NCI-H460 (cell line): Measurements from ENCODE around the gene SLC2A9. TPM values are rescaled to one million over a fixed set of nuclear protein-coding genes. Genes with fewer than 3 reads are reported as not detected.
"Not testable (repeated sequence)": the region's sequence is repeated elsewhere in the genome, so short reads cannot be mapped to it uniquely, and the experiment has no call there.

Experiments
- DNase-seq: peaks from one replicate; pipeline ENCODE4 v3.0.0-alpha.2; 2016; ENCODE audit warnings: low read depth; ENCODE audit errors: extremely low read depth
- total RNA-seq: library from RNA; depleted of rRNA; stranded (reverse); fragments of >200 nt; shearing (Covaris generic); gene quantifications from 2 replicates; pipeline ENCODE4 v1.2.3, GENCODE V29; 2014

Gene SLC2A9
- total RNA-seq, 1 experiment from 2014 or later = not detected

DNA sequence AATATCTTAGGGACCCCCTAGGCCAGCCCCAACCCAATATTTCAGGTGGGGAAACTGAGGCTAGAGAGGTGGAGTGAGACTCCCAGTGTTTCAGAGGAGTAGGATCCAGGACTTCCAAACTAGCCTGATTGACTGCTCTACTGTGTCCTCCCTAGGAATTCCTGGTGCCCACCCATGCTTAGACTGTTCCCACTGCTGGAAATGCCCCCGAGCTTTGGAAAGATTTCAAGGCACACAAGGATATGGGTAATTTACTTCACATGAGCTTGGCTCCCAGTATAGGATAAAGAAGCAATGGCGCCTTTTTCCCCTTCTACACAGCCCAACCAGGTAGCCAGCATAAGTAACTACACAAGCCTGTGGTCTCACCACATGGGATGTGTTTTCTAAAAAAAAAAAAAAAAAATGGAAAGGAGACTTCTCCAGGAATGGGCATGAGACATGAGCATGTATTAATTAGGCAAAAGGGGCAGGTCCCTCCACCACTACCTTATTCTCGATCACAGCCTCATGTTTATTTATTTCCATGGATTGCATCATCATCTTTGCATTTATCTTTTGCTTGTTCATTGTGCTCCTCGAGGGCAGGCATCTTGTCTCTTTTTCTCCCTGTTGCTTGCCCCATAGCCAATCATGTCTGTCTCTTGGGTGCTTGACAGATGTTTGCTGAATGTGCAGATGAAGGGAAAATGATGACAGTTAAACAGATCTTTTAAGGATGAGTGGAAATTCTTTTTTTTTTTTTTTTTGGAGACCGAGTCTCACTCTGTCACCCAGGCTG, 173.1 kb downstream of the SLC2A9 start:
- no peak for DNase-seq

DNA sequence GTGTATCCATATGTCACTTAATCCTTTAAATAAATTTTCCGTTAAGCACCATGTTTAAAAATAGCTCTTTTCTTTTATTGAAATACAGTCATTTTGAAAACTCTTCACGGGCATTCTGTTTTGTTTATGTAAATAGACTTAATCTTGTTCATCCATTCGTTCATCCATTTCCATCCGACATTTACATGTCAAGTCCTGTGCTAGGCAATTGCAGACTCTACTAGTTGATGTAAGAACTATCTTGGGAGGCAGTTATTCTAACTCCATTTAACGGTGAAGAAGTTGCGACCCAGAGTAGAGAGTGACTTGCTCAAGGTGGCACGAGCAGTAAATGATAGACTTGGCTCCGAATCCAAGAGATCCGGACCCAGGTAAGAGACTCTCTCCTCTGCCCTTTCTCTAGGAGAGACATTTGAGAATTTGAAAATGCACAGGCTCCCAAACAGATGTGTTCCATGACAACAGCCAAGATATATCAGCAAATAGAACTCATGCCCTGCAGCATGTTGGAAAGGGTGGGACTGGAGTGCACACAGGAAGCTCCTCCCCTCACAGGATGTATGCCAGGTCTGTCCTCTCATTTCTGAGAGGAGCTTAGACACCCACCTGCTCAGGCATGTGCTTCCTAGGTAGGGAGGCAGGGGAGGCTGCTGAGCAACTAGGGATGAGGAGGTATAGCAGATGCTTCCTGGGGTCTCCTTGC, 175.4 kb downstream of the SLC2A9 start:
- DNase-seq = no peak

DNA sequence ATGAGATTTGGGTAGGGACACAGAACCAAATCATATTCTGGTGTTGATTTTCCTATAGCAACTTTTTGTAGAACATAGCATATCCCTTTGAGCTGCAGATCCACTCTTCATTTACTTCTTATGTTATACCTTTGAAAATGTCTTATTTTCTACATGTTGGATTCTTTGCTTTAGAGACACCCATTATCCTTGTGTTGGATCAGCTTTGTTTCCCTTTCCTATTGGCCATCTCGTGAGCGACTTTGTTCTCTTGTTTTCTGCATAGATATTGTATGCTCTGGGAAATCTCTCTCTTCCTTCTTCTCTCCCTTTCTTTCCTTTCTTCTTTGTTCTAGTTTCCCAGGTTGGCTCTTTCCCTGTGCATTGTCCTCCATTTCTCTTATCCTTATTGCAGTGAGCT, 180.2 kb downstream of the SLC2A9 start:
- DNase-seq = no peak

DNA sequence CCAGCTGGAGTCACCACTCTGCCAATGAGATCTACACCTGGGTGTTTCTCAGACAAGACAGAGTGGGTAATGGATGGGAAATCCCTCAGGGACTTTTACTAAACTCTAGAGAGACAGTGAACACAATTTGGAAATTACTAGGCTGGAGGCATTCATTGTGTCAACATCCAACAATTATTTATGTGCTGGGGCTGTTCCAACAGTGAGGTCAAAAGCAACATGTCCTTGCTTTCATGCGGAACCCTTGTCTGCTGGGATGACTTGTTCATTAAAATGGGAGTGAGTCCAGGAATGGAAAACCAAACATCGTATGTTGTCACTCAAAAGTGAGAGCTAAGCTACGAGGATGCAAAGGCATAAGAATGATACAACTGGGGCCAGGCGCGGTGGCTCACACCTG, 185.9 kb downstream of the SLC2A9 start:
- no peak for DNase-seq

DNA sequence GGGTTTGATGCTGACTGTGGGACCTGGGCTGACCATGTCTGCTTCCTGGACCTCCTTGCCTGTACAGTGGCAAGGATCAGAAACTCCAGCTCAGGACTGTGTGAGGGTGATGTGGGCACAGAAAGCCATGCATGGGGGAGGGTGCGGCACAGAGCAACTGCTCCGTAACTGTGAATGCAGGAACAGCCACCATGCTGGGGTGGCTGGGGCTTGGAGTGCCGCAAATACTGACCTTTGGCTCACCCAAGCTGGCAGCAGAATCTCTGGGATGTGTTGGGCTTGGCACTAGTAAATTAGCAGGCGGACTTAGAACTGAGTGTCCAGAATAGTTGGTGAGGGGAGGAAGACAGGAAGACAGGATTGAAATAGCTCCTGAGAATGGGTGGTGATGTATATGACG, 187.9 kb downstream of the SLC2A9 start:
- no peak for DNase-seq

DNA sequence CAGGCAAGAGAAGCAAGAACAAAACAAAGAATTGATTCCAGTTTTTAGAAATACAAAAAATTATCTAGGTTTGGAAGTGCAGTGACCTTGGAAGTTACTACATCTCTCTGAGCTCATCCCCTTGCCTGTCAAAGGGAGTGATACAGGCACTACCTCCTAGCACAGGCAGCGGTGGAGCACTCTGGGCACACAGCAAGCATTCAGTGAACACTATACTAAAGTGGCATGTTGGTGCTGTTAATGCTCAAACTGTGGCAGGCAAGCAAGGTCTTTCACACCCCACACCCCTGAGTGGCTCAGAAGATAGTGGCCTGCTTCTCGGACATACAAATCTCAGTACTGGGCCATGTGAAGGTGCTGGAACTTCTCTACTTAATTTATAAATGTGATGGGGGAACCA, 188.7 kb downstream of the SLC2A9 start:
- no peak for DNase-seq

DNA sequence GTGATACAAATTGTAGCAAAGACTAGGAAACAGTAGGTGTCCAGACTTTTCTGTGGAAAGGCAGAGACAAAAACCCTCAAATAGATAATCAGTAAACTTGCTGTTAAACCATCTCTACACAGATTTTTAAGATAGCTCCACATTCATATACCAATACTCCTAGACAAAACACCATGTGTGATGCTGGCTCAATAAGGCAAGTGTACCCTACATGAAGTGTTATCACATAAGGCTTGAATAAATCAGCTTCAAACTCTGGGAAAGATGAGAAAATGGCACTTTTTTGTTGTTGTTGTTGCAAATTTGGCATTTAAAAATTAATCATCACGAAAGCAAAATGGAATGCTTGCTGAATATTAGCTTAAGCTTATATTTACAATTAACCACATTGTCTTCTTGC, 194.7 kb downstream of the SLC2A9 start:
- DNase-seq = no peak

DNA sequence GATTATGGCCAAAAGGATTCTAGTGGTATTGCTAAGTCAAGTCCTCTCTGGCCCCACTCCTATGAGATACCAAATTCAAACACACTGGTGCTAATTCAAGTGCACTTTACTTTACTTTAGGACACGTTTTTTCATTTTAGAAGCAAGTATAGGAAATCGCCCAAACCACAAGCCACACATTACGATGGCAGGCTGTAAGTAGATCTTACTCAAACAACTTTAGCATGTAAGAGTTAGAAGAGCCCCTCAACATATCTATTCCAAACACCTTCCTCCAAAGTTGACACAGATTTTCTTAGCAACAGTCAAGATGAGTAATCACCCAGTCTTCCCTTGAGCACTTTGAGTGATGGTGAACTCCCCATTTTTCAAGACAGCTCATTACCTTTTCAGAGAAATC, 196.2 kb downstream of the SLC2A9 start:
- no peak for DNase-seq

DNA sequence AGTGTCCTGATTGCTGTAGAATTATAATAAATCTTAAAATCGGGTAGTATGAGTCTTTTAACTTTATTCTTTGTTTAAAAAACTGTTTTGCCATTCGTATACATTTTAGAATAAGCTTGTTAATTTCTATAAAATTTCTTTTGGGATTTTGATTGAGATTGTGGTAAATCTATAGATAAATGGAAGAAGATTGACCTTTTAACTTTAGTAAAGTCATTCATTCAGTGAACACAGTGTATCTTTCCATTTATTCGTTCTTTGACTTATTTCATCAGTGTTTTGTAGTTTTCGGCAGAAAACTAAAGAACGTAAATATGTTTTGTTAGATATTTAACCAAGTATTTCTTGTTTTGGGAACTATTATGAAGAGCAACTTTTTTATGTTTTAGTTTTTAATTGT, 201.0 kb downstream of the SLC2A9 start:
- no peak for DNase-seq

DNA sequence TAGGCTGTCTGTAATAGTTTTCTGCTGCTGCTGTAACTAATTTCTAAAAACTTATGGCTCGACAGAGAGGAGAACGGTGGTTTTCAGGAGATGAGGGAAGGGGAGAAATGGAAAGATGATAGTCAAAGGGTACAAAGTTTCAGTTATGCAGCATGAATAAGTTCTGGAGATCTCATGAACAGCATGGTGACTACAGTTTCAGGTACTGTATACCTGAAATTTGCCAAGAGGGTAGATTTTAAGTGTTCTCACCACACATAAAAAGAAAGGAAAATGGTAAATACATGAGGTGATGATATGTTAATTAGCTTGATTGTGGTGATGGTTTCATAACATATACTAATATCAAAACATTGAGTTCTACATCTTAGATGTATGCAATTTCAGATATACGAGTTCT, 205.0 kb downstream of the SLC2A9 start:
- no peak for DNase-seq

DNA sequence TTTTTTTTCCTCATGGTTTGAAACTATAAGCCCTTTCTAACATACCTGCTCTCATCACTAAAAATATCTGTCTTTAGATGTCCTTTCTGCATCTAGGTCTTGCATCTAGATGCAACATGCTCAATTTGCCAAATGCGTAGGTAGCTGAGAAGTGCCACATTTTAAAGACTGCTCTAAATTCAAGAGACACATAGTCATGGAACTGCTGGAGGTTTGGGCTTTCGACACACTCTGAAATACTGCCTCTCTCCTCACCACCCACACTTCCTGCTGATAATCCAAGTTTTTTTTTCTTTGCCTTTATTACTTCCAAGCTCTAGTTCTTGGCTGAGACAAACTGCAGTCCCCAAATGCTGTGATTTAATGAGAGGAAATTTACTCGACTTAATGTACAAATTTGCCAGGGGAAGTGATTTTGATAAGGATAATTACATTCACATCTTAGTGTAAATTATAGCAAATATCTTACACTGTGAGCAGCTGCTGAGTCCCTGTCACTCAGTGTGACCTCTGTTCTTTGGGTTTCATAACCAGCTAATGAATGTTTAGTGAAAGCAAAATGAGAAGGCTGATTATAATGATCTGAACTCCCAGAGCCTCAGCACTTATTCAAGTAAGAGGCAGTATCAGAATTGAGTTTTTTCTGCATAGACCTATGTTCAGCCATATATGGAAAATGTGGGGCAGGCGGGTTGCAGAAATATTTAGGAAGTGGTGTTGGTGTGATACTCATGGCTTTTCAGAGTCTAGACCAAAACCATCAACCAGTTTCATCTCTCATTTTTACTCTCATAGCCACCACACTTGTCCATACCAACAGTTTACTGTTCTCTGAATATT, 208.6 kb downstream of the SLC2A9 start:
- peak; percentile 27 for DNase-seq

DNA sequence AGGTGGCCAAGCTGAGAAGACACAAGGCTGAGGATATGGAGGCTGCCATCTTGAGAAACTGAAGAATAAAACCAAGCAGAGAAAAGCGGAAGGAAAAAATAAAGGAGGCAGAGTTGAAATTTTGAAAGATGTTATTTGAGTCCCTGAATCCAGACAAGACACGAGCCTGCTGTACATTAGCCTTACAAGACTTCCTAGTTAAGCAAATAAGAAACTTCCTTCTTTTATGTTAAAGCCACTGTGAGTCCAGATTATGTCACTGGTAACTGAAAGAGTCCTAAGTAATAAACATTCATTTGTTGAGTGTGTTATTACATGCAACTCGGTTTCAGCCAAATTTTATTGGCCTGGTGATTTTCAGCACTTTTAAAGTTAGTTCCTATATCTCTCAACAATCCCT, 209.5 kb downstream of the SLC2A9 start:
- DNase-seq = no peak

DNA sequence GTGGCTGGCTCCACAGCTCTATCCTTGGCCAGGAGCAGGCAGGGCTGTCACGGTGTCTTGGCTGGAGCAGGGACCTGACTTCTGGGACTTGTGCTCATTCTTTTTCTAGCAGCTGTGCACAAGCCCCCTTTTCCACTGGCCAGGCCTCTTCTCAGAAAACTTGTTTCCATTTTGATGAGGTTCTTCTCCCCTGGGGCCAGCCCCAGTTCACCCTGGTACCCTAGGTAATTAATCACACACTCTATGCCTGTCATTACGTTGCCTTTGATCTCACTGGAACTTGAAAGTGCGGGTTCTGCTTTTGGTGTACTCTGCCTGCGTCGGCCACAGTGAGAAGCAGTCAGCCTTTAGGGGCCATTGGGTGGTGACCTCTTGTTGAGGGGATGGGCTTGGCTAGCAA, 213.2 kb downstream of the SLC2A9 start:
- no peak for DNase-seq

DNA sequence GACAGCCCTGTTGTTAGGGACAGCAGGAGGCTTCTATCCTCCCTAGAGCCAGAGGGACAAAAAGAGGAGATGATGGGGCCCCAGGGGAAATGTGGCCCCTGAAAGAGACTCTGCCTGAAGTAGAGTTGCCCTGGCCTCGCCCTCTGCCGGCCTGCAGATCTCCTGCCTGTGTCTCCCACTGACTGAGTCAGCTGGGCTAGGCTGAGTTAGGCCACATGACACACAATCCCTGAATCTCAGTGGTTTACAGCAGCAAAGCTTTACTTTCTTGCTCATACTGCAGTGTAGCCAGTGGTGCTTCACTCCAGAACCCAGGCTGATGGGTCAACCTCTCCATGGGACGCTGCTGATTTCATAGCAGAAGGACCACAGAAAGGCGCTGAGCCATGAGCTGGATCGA, 216.4 kb downstream of the SLC2A9 start:
- no peak for DNase-seq

DNA sequence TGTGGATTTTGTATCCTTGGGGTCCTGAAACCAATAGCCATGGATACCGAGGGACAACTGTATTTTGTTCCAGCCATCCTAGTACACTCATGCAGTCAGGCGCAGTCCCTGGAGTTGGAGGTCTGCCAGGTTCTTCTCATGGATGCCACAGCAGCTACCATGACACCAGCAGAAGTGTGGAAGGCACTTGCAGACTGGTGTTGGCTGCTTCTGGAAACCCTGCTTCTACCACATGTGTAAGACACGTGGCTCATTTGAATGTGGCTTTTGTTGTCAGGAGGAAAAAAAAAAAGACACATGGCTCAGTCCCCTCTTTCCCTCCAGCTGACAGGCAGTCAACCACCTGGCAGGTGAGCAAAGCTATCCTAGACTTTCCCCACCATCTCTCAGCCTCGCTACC, 220.4 kb downstream of the SLC2A9 start:
- DNase-seq = no peak

DNA sequence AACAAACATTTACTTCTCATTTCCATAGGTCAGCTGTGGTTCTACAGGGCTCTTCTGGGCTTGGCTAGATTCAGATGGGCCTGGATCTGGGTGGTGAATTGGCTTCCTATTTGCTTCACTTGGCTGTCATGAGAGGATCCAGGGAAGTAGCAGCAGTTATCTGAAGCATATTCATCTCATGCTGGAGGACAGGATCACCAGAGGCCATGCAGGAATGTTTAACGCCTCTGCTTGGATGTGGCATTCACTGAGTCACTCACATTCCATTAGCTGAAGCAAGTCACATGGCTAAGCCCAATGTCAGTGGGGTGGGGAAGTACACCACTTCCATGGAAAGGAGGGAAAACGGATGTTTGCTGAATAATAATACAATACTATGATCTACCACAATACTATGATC, 224.7 kb downstream of the SLC2A9 start:
- DNase-seq = not testable (repeated sequence)

DNA sequence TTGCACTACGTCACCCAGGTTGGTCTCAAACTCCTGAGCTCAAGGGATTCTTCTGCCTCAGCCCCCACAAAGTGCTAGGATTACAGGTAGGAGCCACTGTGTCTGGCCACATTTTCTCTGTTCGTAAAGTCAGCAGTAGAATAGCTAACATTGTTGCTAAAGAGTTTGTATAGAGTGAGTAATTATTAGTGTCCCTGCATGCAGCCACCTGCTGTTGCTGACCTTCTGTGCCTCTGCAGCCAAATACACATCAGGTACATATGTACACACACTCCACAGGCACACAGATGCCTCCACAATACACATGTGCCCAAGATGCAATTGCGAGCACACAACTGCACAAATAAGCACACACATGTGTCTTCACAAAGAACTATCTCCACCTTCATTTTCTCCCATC, 228.9 kb downstream of the SLC2A9 start:
- DNase-seq = no peak

DNA sequence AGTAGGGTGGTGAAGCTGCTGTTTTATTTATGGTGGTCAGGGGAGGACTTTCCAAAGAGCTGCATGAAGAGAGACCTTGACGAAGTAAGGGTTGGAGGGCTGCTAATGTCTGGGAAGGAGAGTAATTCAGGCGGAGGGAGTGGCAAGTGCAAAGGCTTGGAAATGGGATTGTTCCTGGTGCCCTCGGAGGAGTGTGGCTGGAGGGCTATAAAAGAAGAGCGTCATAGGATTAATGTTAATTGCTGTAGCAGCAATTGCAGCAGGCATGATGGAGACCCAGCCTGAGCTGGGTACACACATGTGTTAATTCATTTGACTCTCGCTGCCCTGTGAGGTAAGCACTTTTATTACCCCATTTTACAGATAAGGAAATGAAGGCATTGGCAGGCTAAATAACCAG, 235.4 kb downstream of the SLC2A9 start:
- not testable (repeated sequence) for DNase-seq

DNA sequence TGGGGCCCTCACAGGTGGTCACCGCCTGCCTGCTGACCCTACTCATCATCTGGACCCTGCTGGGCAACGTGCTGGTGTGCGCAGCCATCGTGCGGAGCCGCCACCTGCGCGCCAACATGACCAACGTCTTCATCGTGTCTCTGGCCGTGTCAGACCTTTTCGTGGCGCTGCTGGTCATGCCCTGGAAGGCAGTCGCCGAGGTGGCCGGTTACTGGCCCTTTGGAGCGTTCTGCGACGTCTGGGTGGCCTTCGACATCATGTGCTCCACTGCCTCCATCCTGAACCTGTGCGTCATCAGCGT, 239.2 kb downstream of the SLC2A9 start:
- DNase-seq = no peak

DNA sequence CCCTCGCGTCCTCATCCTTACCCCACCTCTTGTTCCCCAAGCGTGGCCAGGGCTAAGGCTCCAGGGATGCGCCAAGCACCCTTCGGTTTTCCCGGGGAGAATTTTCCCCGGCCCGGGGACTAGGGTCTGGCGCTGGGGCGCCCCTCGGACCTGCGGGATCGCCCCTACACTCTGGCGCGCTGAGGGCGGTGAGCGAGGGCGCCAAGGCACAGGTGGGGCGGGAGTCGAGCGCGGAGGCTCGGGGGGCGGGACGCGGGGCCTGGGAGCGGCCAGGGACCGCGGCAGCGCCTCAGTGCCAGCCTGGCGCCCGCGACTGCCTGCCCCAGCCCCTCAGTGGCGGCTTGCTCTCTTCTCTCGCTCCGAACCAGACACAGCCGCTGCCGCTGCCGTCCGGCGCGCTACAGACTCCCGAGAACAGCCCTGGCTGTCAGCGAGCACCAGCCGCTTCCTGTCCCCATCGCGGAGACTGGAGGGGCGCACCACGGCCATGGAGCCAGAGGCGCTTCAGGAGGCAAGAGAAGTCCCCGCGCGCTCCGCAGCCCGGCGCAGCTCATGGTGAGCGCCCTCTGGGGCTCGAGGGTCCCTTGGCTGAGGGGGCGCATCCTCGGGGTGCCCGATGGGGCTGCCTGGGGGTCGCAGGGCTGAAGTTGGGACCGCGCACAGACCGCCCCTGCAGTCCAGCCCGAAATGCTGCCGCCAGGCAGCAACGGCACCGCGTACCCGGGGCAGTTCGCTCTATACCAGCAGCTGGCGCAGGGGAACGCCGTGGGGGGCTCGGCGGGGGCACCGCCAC, 239.8 kb downstream of the SLC2A9 start, which contains the start of gene DRD5:
TSS of gene DRD5 (plus strand) at position 292 of the 793 bp plus-strand sequence. CDS start at position 688, 396 bp downstream.
- no peak for DNase-seq
